Astrocyte of the cerebellum (primary cell): ENCODE results near the gene CALR.
A peak's percentile ranks its signal among the peaks of the same experiment; 100 is the strongest.

Source experiments
- DNase-seq: peaks from one replicate; pipeline ENCODE4 v3.0.0-alpha.2; 2011; ENCODE audit warnings: low read depth
- H3K4me3 ChIP-seq: 2 replicates; pipeline ENCODE4 v1.5.1; 2011; ENCODE audit warnings: mild to moderate bottlenecking, low read depth, low read length, moderate library complexity
- CTCF ChIP-seq: IDR thresholded peaks from 2 replicates; pipeline ENCODE4 v1.5.1; 2012; ENCODE audit warnings: low read length, low read depth, moderate library complexity, mild to moderate bottlenecking; ENCODE audit errors: missing control alignments
- in situ Hi-C: cut with HindIII; loops from 2 replicates; pipeline ENCODE4 v1.10.0; 2017; ENCODE audit warnings: low sequenced_read_pairs

The CALR gene

GRCh38 chr19:12921047-12921446, 17.4 kb upstream of the CALR start:
- in situ Hi-C loops, result no loop called here
- H3K4me3 ChIP-seq, result no peak overlapping the region
- no peak for DNase-seq
- TF ChIP-seq CTCF, result no peak

GRCh38 chr19:12922959-12923358, 15.4 kb upstream of the CALR start:
- H3K4me3 ChIP-seq, result no peak overlapping the region
- in situ Hi-C loops, result no loop called here
- no peak for TF ChIP-seq CTCF
- no peak for DNase-seq

- TF ChIP-seq CTCF, result no peak
- no peak for DNase-seq
- H3K4me3 ChIP-seq, result no peak overlapping the region
- in situ Hi-C loops, result no loop called here
These were observed 13.6 kb upstream of the CALR start for GRCh38 chr19:12924621-12925310.

- H3K4me3 ChIP-seq, result no peak overlapping the region
- in situ Hi-C loops, result no loop called here
- DNase-seq, result no peak
- no peak for TF ChIP-seq CTCF
These were observed 8.3 kb upstream of the CALR start for GRCh38 chr19:12930002-12930645.

- in situ Hi-C loops, result no loop called here
- peak overlapping the region; percentile 77 for H3K4me3 ChIP-seq
- DNase-seq, result no peak
- TF ChIP-seq CTCF, result no peak
These were observed 5.8 kb upstream of the CALR start for GRCh38 chr19:12932392-12933286.

- DNase-seq, result peak; percentile 68
- H3K4me3 ChIP-seq, result peak within 1 kb of the TSS; percentile 77
- no peak for TF ChIP-seq CTCF
- in situ Hi-C loops, result no loop called here
These were observed 4.9 kb upstream of the CALR start, which contains the start of gene FARSA for GRCh38 chr19:12933287-12934072. Gene FARSA (minus strand): TSS chr19:12933711. CDS start chr19:12933696, 15 bp downstream.
